Prostate gland (tissue), 2 donors: ENCODE measurements around the gene CDYL.
"Not testable (repeated sequence)": the region's sequence is repeated elsewhere in the genome, so short reads cannot be mapped to it uniquely, and the experiment has no call there.

Experiments used
- CTCF ChIP-seq, 4 experiments: fragments of 200-600 bp in 2 of 4; fragments of 450-650 bp in 2 of 4; sonication (generic) in 2 of 4; IDR thresholded peaks; 1 replicate in 3 of 4; 2 replicates in 1 of 4; pipeline ENCODE4 v1.5.1; 2016 to 2019; ENCODE audit warnings: antibody characterized with exemption in 4 of 4, mild to moderate bottlenecking in 2 of 4, moderate library complexity in 2 of 4
- POLR2A ChIP-seq: fragments of 450-650 bp; IDR thresholded peaks from one replicate; pipeline ENCODE4 v1.6.1; 2016; ENCODE audit warnings: antibody characterized with exemption, mild to moderate bottlenecking

- not testable (repeated sequence) for TF ChIP-seq CTCF (IDR thresholded peaks at IDR 0.05); POLR2A
Observed at GRCh38 chr6:4865006-4865405, 88.8 kb downstream of the CDYL start.
